ENCODE measurements around the gene CALB2. TPM values are rescaled to one million over a fixed set of nuclear protein-coding genes. Genes with fewer than 3 reads are reported as not detected.

The CALB2 gene
- total RNA-seq, 1 experiment from 2014 or later = 1.6 TPM

DNA sequence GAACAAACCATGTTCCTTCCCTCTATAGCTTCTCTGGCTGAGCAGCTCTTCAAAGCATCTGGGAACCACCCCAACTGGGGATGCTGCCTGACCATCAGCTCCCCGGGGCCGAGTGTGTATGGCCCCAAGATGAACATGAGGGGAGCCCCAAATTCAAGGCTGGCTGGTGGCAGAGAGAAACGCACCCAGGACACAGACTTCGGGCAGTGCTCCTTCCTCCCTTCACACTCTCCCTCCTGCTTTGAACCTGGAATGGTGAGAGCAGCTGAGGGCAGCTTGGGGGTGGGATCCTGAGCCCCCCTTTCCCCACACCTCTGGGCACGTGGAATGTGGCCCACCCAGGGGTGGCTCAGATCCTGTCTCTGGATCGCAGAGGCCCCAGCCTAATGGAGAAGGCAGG lies 66.1 kb downstream of the CALB2 start:
- DNase-seq (ENCODE audit: extremely low read depth, low read depth) = no peak

- DNase-seq (ENCODE audit: extremely low read depth, low read depth) = no peak
These were observed 67.2 kb downstream of the CALB2 start for GRCh38 chr16:71425746-71426068.

DNA sequence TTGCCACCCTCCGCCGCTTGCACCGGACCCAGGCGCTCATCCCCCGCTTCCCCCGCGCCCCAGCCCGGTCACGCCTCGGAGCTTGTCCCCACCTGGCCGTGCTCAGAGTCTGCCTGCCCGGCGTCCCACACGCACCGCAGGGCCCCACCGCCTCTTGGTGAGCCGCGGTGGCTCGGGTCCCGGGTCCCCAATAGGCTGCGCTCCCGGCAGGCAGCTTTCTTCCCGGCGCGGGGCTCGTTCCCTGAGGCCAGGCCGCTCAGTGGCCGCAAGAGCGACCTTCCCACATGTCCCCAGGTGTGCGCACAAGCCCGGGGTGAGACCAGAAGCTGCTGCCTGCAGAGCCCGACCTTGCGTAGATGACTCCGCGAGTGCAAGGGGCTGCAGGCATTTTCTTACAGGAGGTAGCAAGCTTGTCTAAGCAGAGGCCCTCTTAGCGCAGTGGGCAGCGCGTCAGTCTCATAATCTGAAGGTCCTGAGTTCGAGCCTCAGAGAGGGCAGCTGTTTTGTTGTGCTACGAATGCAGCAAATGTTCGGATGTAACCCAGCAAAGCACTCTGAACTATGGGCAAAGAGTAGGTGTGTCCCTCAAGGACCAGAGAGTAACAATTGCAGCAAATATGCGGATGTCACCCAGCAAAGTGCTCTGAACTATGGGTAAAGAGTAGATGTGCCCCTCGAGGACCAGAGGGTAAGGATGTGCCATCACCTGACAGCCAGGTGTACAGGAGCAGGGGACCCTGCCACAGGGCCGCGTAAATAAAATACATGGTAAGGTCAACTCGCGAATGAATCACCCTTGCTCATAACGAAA lies 67.8 kb downstream of the CALB2 start:
- peak; percentile 78 for DNase-seq (ENCODE audit: extremely low read depth, low read depth)

- no peak for DNase-seq (ENCODE audit: extremely low read depth, low read depth)
These were observed 68.5 kb downstream of the CALB2 start for GRCh38 chr16:71426880-71427615.

DNA sequence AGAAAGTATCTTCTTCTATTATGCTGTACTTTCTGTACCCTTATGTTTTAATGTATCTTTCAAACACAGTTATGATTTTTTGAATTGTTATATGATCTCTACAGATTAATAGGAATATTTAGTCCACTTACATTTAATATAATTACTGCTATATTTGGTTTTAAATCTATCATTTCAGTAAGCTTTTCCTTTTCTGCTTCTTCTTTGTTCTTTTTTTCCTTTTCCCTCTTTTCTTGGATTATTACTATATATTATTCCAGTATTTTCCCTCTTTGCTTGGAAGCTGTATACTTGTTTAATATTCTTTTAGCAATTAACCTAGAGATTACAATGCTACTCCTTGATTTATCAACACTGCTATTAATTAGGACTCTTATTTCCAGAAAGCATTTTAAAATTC lies 69.9 kb downstream of the CALB2 start:
- no peak for DNase-seq (ENCODE audit: extremely low read depth, low read depth)

GRCh38 chr16:71428883-71429282 lies 70.4 kb downstream of the CALB2 start:
- peak; percentile 60 for DNase-seq (ENCODE audit: extremely low read depth, low read depth)

GRCh38 chr16:71429581-71429980 lies 71.1 kb downstream of the CALB2 start:
- no peak for DNase-seq (ENCODE audit: extremely low read depth, low read depth)

DNA sequence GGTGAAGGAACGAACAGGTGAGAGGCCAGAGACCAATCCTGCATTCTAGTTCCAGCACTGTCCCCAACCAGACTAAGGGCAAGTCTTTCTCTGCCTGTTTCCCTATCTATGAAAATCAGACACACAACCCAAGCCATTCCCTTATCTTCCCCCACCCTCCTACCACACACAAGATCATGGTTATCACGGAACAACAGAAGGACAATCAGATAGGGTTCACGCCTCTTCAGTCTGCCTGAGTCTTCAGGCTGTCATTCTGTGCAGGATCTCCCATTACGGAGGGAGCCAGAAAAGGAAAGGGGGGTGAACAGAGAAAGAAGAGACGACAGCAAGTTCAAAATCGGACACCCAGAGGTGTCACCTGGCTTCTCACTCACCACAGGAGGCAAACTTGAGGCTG lies 72.2 kb downstream of the CALB2 start:
- DNase-seq (ENCODE audit: extremely low read depth, low read depth) = no peak

DNA sequence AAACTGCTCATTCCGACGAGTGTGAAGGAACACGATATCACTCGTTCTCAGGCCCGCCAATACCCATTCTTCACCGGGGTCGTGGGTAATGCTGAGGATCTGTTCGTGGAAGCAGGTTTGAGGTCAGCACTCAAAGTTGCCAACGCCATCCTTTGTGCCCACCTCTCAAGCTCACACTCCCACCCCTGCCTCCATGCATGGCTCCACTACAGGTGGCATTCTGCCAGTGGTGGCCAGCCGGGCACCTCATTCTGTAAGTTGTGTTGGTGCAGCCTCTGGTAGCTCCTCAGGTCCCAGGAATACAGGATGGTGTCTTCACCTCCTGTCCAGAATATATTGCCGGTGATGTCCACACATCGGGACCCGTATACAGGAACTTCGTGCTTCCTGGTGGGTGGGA lies 72.7 kb downstream of the CALB2 start:
- no peak for DNase-seq (ENCODE audit: extremely low read depth, low read depth)

DNA sequence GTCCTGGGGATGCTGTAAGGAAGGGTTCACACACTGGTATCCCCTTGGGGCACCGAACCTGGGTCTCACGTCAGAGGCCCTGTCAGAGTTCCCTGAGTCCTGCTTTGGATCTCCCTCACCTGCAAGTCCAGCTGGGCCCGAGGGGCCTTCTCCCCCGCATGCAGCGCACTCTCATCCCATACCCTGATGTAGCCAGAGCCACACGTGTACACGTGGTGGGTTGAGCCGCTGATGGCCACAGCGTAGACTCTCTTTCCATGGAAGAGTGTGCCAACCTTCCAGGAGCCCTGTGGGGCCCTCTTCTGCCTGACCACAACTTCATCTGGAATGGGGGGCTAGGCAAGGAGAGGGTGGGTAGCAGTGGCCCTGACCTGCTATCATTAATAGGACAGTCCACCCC lies 73.5 kb downstream of the CALB2 start:
- no peak for DNase-seq (ENCODE audit: extremely low read depth, low read depth)

DNA sequence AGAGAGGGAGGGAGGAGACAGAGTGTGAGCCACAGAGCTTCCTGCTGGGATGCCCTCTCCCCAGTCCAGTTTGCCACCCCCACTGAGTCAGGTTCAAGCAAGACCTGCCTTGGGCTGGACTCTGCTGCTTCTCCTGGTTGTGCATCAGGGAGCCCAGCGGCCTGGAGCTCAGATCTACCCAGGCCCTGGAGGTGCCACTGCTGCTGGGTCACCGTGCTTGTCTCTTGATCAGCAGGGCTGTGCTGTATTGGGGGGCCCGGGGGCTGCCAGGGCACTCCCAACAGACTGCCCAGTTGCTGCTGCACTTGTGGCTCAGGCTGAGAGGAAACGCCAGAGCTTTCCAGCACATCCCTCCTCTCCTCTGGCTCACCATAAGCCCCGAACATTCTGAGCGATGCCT lies 74.4 kb downstream of the CALB2 start:
- no peak for DNase-seq (ENCODE audit: extremely low read depth, low read depth)

DNA sequence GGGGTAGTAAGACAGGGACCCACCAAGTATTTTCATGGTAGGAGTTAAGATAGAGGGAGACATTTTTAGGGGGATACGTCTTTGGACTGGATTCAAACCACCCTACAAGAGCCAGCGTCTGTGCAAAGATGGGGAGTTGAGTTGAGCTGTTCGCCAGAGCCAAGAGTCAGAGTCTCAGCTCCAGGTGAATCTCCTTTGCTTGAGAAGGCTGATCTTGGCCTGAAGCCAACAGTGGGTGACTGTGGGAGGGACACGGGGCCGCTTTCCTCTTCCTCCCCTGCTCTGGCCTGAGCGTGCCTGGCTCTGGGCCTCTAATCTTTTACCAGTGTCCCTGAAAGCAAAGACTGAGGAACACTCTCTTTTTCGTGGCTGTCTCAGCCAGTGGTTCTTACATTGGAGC lies 78.0 kb downstream of the CALB2 start:
- DNase-seq (ENCODE audit: extremely low read depth, low read depth) = no peak

- DNase-seq (ENCODE audit: extremely low read depth, low read depth) = no peak
These were observed 81.0 kb downstream of the CALB2 start for GRCh38 chr16:71439523-71439922.

Other genes with a start within 250 kb of the CALB2 start
- gene HYDIN, start 128.0 kb upstream of the CALB2 start, total RNA-seq (2014; rRNA removed; shearing (Covaris generic)) = 0.46 and 0.62 TPM in 2 replicates
- gene CMTR2, start 69.3 kb upstream of the CALB2 start, total RNA-seq (2014; rRNA removed; shearing (Covaris generic)) = 21.9 and 28.0 TPM in 2 replicates
- gene TLE7, start 83.3 kb downstream of the CALB2 start, total RNA-seq (2014; rRNA removed; shearing (Covaris generic)) = not detected in 2 replicates
- 9.1 and 9.3 TPM in 2 replicates for gene ZNF23, start 103.5 kb downstream of the CALB2 start, total RNA-seq (2014; rRNA removed; shearing (Covaris generic))
- 2.3 and 2.6 TPM in 2 replicates for gene ZNF19, start 130.6 kb downstream of the CALB2 start, total RNA-seq (2014; rRNA removed; shearing (Covaris generic))
- not detected in 2 replicates for gene CHST4, start 167.7 kb downstream of the CALB2 start, total RNA-seq (2014; rRNA removed; shearing (Covaris generic))
- 0.02 TPM in 1 of 2 replicates, not detected in the other for gene TAT, start 218.4 kb downstream of the CALB2 start, total RNA-seq (2014; rRNA removed; shearing (Covaris generic))

All from NCI-H460 (cell line).